Lower leg skin (tissue), 3 donors: Measurements from ENCODE around the gene NUDT16L1.

Experiments used
- CTCF ChIP-seq, 3 donors: fragments of 450-650 bp; IDR thresholded peaks; one replicate each; pipeline ENCODE4 v1.5.1; 2016; ENCODE audit warnings: antibody characterized with exemption in 3 of 3, mild to moderate bottlenecking in 3 of 3, moderate library complexity in 2 of 3
- POLR2A ChIP-seq, 2 donors: fragments of 450-650 bp; IDR thresholded peaks; one replicate each; pipeline ENCODE4 v1.6.1; 2016 to 2017; ENCODE audit warnings: antibody characterized with exemption in 2 of 2, mild to moderate bottlenecking in 1 of 2, moderate library complexity in 1 of 2

- TF ChIP-seq CTCF (IDR thresholded peaks at IDR 0.05) (no peak), POLR2A (IDR thresholded peaks at IDR 0.05) (no peak)
These were observed 36.4 kb upstream of the NUDT16L1 start for GRCh38 chr16:4656695-4657686.
